VCaP (cell line): ENCODE data around the gene BAG1.
A peak's percentile ranks its signal among the peaks of the same experiment; 100 is the strongest.

Experiments used
- H3K27ac ChIP-seq: fragments of 450-650 bp; 2 replicates; pipeline ENCODE4 v1.5.1; 2017
- TF ChIP-seq, protein P1 (sequence below): fragments of 450-650 bp; conservative IDR thresholded peaks from 2 replicates; pipeline ENCODE4 v1.5.1; 2017; ENCODE audit warnings: mild to moderate bottlenecking, moderate library complexity

BAG1 gene

DNA sequence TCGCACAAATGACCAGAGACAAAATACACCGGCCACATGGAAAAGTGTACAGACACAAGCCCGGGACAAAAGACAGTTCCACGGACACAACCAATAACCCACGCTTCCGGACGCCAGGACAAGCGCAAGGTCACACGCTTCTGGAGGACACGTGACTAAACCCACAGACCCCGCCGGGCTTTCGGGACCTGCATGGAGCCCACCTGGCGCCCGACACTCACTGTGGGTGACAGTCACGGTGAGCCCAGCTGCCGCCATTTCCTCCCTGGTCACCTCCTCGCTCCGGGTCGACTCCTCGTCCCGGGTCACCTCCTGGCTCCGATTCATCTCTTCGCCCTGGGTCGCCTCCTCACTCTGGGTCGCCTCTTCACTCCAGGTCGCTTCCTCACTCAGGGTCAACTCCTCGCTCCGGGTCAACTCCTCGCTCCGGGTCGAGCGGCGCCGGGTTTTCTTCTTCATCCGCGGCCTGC lies 470 bp downstream of the BAG1 start:
- peak overlapping the region; percentile 91 for H3K27ac ChIP-seq
- TF ChIP-seq, protein P1, sequence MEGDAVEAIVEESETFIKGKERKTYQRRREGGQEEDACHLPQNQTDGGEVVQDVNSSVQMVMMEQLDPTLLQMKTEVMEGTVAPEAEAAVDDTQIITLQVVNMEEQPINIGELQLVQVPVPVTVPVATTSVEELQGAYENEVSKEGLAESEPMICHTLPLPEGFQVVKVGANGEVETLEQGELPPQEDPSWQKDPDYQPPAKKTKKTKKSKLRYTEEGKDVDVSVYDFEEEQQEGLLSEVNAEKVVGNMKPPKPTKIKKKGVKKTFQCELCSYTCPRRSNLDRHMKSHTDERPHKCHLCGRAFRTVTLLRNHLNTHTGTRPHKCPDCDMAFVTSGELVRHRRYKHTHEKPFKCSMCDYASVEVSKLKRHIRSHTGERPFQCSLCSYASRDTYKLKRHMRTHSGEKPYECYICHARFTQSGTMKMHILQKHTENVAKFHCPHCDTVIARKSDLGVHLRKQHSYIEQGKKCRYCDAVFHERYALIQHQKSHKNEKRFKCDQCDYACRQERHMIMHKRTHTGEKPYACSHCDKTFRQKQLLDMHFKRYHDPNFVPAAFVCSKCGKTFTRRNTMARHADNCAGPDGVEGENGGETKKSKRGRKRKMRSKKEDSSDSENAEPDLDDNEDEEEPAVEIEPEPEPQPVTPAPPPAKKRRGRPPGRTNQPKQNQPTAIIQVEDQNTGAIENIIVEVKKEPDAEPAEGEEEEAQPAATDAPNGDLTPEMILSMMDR = no peak

DNA sequence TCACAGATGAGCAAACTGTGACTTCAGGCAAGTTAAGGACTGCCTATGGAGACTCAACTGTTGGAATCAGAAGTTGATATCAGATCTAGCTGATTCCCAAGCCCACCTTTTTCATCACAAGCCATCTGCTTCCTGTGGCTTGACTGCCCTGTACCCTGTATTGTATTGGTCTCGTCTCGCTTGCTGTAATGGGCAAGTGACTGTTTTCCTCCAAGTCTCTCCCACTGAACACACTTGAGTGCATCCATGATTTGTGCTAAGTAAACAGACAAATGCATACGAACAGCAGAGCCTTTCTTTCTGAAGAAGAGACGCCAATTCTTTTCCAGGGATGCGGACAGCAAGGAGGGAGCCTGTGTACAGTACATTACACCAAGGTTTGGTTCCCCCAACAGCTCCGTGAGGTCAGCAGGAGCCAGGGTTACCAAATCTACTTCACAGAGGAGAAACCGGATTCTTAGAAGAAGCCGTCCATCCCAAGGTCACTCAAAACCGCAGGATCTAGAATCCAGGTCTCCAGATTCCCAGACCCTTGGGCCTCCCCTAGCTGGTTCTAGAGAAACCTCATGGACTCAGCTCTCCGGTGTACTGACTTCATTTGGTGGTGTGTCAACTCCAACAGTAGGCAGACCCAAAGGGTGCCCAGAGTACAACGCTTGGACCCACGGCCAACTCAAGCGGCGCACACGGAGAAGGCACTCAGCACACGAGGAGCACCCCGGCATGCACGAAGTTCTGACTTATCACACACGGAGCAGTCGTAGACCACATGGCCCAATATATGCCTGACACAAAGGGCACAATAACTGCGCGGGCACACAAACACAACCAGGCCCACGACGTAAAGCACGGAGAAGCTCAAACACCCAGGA lies 1.1 kb downstream of the BAG1 start:
- peak overlapping the region; percentile 91 for H3K27ac ChIP-seq
- TF ChIP-seq, protein P1 = no peak

DNA sequence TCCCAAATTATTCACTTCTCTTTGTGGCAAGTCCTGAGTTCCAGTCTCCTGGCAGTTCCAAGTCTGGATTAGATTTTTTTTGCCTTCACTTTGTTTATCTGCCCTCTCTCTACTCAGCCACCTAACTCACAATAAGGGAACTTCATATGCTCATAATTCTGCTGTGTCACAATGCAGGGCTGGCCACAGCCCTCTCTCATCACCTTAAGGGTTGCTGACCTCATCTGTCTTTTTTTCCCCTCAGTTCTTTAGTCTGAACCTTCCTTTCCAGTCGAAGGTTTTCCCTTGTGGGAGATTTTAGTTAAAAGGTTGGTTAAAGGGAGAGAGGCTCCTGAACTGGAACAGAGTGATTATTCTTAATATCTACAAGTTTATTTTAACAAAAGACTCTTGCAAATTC lies 4.1 kb downstream of the BAG1 start:
- H3K27ac ChIP-seq = no peak overlapping the region
- TF ChIP-seq, protein P1 = no peak

DNA sequence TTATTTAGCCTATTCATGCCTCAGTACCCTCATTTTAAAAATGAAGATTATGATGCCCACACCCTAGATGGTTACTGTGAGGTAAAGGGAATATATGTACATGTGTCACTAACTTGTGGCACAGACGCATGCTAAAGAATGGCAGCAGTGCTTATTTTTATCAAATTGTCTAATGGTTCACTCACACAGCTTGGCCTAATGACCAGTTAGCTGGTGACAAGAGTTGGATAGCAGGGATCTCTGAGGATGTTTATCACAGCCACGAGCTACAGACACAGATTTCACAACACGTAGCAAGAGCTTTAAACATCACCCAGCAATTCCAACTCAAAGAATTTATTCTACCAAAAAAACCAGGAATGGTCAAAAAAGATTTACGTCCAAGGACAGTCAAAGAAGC lies 7.2 kb downstream of the BAG1 start:
- TF ChIP-seq, protein P1 = no peak
- H3K27ac ChIP-seq = no peak overlapping the region

DNA sequence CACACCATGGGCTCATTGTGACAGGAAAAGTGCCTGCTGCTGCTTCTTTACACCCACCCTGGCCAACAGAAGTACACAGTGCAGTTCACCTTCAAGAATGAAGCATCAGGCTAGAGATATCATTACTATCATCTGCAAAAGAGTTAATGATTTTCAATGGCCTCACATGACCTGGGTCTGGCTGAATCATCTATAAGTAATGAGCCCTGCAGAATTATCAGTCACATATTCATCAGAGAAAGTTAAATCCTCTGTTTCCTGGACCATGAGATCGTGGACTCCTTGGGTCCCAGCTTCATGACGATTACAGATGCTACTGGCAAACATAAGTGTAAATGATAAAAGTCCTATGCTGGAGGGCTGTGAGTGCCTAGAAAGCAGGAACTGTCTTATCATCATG lies 8.3 kb downstream of the BAG1 start:
- TF ChIP-seq, protein P1 = no peak
- H3K27ac ChIP-seq = no peak overlapping the region

DNA sequence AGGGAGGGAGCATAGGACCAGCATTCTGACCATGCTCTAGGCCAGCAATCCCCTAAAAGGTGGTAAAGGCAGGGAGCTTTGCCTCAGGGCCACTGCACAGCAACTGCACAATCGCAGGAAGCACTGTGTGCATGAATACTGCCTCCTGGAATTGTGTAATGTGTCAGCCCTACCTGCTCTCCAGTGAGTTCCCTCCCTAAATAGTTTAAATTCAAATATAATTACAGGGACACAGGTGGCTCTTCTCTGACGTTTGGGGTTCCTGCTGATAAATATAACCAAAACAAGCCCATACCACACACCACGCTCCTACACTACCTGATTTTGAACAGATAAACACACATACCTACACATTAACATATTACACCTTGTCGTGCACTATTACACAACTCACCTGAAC lies 9.0 kb downstream of the BAG1 start:
- TF ChIP-seq, protein P1 = no peak
- H3K27ac ChIP-seq = no peak overlapping the region

DNA sequence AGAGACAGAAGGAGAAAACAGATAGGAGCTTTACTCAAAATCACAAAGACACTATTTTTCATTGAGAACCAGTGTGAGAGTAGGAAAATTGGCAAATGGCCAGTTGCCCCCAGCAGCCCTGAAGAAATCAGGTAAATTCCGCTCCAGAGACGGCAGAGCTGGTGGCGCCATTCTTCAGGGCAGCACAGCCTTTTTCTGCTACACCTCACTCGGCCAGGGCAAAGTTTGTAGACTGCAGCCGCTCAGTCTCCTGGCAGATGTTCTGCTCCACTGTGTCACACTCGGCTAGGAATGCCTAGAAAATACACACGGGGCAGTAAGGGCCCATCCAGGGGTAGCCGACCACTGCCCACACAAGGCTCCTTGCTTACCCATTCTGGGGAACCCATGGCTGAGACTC lies 9.5 kb downstream of the BAG1 start:
- TF ChIP-seq, protein P1 = no peak
- H3K27ac ChIP-seq = no peak overlapping the region
